PC-3 (cell line): ENCODE data around the gene LTBP1. TPM values are rescaled to one million over a fixed set of nuclear protein-coding genes. Genes with fewer than 3 reads are reported as not detected.

Experiments used
- ATAC-seq: fragments of 200-7000 bp; cut with Tn5 transposase; 2 replicates; pipeline ENCODE4 v1.9.1; 2020; ENCODE audit warnings: mild to moderate bottlenecking, moderate library complexity
- BruUV-seq: library from RNA; stranded (reverse); fragments of 400-500 nt; replicated peaks from 2 replicates; lab custom pipeline; 2021; lab: Mats Ljungman, UMichigan
- CTCF ChIA-PET: fragments of 300-600 bp; sonication (Branson Sonifier 250); formaldehyde crosslinking; loops from one replicate; lab custom pipeline; 2022; ENCODE audit warnings: antibody characterized with exemption; lab: Charles Lee
- POLR2A ChIA-PET: fragments of 300-600 bp; sonication (Branson Sonifier 250); formaldehyde crosslinking; loops from one replicate; lab custom pipeline; 2022; ENCODE audit warnings: antibody characterized with exemption; ENCODE audit not compliant: unreplicated experiment; lab: Charles Lee
- DNase-seq: peaks from one replicate; pipeline ENCODE4 v3.0.0-alpha.2; 2015
- H2AFZ ChIP-seq: fragments of 300-600 bp; sonication (generic); 2 replicates; pipeline ENCODE4 v1.6.0; 2016; ENCODE audit warnings: antibody characterized with exemption, low read length
- H3F3A ChIP-seq: fragments of 300-600 bp; sonication (generic); one replicate; pipeline ENCODE4 v1.6.0; 2017; ENCODE audit warnings: antibody characterized with exemption, low read length, control low read depth, mild to moderate bottlenecking; ENCODE audit not compliant: unreplicated experiment
- H3K27ac ChIP-seq: fragments of 300-600 bp; sonication (generic); 2 replicates; pipeline ENCODE4 v1.5.1; 2016; ENCODE audit warnings: mild to moderate bottlenecking, low read length
- H3K27me3 ChIP-seq: fragments of 300-600 bp; sonication (generic); 2 replicates; pipeline ENCODE4 v1.6.1; 2016; ENCODE audit warnings: low read length, mixed read lengths
- H3K36me3 ChIP-seq: fragments of 300-600 bp; sonication (generic); 2 replicates; pipeline ENCODE4 v1.6.1; 2016; ENCODE audit warnings: low read depth, mixed run types, low read length, mixed read lengths
- H3K4me1 ChIP-seq: fragments of 300-600 bp; sonication (generic); 2 replicates; pipeline ENCODE4 v1.5.1; 2016; ENCODE audit warnings: low read length; ENCODE audit not compliant: insufficient read depth
- H3K4me2 ChIP-seq: fragments of 300-600 bp; sonication (generic); 2 replicates; pipeline ENCODE4 v1.6.0; 2016; ENCODE audit warnings: low read length
- H3K4me3 ChIP-seq: fragments of 300-600 bp; sonication (generic); 2 replicates; pipeline ENCODE4 v1.5.1; 2016; ENCODE audit warnings: mild to moderate bottlenecking, low read length, mixed read lengths
- H3K79me2 ChIP-seq: fragments of 300-600 bp; sonication (generic); 2 replicates; pipeline ENCODE4 v1.6.1; 2017; ENCODE audit warnings: low read length, mixed read lengths
- H3K9ac ChIP-seq: fragments of 300-600 bp; sonication (generic); 2 replicates; pipeline ENCODE4 v1.6.0; 2016; ENCODE audit warnings: mild to moderate bottlenecking, low read length
- H3K9me2 ChIP-seq: fragments of 300-600 bp; sonication (generic); replicated peaks from 2 replicates; pipeline ENCODE4 v1.6.1; 2016; ENCODE audit warnings: mixed run types, low read length, mixed read lengths
- H3K9me3 ChIP-seq: fragments of 300-600 bp; sonication (generic); 2 replicates; pipeline ENCODE4 v1.6.1; 2016; ENCODE audit warnings: low read length, mixed read lengths
- H4K20me1 ChIP-seq: fragments of 300-600 bp; sonication (generic); 2 replicates; pipeline ENCODE4 v1.6.1; 2016; ENCODE audit warnings: low read length, mixed read lengths
- EZH2 ChIP-seq: fragments of 300-600 bp; sonication (generic); IDR thresholded peaks from one replicate; pipeline ENCODE4 v1.6.1; 2017; ENCODE audit warnings: antibody characterized with exemption, mild to moderate bottlenecking, low read length; ENCODE audit not compliant: unreplicated experiment
- EZH2phosphoT487 ChIP-seq: fragments of 300-600 bp; sonication (generic); IDR thresholded peaks from 2 replicates; pipeline ENCODE4 v1.6.1; 2018; ENCODE audit warnings: mild to moderate bottlenecking, antibody characterized with exemption, low read length, borderline replicate concordance
- intact Hi-C: fragments of 100-400 bp; cut with micrococcal nuclease; formaldehyde crosslinking; loops from 2 replicates; pipeline ENCODE4 v1.9.0; 2023
- total RNA-seq: library from RNA; depleted of rRNA; stranded (reverse); fragments of >200 nt; gene quantifications from 2 replicates; pipeline ENCODE4 v1.2.3, GENCODE V29; 2014
- TF ChIP-seq, protein P1 (sequence below): fragments of 300-600 bp; sonication (generic); conservative IDR thresholded peaks from 2 replicates; pipeline ENCODE4 v1.5.1; 2017; ENCODE audit warnings: antibody characterized with exemption, low read depth, mild to moderate bottlenecking, low read length

The LTBP1 gene
- total RNA-seq, 1 experiment from 2014 or later = 45.9 TPM

DNA sequence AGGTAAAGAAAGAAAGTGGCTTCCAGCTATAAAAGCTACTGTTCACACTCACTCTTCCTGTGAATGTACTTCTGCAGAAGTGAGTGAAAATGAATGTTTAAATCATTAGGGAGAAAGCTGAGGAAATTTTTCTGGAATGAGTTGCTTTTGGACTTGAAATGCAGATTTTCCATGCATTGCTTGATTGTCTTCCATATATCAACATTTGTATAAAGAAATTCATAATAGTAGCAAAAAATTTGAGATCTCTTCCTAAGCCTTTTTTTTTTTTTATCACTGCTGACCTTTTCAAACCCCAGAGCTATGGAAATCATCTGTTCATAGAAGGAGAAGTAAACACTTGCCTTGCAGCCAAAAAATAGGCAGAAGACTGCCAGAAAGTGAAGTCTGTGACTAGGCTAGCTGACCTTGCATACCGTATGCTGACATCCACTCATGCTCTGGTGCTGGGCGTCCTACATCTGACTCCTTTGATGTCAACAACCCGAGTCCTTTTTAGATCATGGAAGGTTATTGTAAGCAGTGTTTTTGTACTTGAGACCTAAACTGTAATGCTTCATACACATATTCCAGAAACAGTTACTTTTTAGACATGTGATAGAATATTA is 375.2 kb downstream of the LTBP1 start:
- no peaks in the 10 kb centered on the region for H3K79me2 ChIP-seq
- peaks cover 9% of the 10 kb centered on the region; the same call in 1 of the 2 replicates for H3K4me1 ChIP-seq
- H3K9ac ChIP-seq = no peak overlapping the region
- ChIA-PET POLR2A (interaction anchor here (0.5 kb wide), 1 partner anchor 30 kb away, joined by 5 read pairs; no protein-coding TSS in a partner anchor), CTCF (no interaction called here)
- no peaks in the 10 kb centered on the region for H4K20me1 ChIP-seq
- H3K27me3 ChIP-seq = no peaks in the 10 kb centered on the region
- no peak for ATAC-seq
- no peak overlapping the region for H3K4me2 ChIP-seq
- no peaks in the 10 kb centered on the region for H3K9me3 ChIP-seq
- no peak overlapping the region for H2AFZ ChIP-seq
- H3K9me2 ChIP-seq = no peaks in the 10 kb centered on the region
- DNase-seq = no peak
- no peaks in the 10 kb centered on the region for H3K36me3 ChIP-seq
- H3F3A ChIP-seq = no peaks in the 10 kb centered on the region
- H3K4me3 ChIP-seq = no peak overlapping the region
- no peak overlapping the region for H3K27ac ChIP-seq
- intact Hi-C loops = no loop called here
- TF ChIP-seq, protein P1, sequence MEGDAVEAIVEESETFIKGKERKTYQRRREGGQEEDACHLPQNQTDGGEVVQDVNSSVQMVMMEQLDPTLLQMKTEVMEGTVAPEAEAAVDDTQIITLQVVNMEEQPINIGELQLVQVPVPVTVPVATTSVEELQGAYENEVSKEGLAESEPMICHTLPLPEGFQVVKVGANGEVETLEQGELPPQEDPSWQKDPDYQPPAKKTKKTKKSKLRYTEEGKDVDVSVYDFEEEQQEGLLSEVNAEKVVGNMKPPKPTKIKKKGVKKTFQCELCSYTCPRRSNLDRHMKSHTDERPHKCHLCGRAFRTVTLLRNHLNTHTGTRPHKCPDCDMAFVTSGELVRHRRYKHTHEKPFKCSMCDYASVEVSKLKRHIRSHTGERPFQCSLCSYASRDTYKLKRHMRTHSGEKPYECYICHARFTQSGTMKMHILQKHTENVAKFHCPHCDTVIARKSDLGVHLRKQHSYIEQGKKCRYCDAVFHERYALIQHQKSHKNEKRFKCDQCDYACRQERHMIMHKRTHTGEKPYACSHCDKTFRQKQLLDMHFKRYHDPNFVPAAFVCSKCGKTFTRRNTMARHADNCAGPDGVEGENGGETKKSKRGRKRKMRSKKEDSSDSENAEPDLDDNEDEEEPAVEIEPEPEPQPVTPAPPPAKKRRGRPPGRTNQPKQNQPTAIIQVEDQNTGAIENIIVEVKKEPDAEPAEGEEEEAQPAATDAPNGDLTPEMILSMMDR = no peak
- no peak for TF ChIP-seq EZH2
- TF ChIP-seq EZH2phosphoT487 = no peak
- no TSS peak for BruUV-seq

DNA sequence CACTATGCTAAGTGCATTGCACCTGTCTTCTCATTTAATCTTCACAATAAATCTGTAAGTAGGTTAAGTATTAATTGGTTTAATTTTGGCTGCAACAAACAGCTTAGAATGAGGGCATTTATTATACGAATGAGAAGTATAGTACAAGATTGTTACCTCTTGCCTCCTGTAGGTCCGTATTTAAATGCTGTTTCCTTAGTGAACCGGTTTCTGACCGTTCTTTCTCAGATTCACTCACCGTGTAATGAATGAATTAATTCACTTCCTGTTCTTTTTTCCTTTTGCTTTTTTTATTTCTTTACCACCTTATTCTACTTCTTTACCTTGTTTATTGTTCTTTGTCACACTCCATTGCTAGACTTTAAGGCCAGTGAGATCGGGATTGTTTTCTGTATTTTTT is 375.9 kb downstream of the LTBP1 start:
- no peaks in the 10 kb centered on the region for H3K79me2 ChIP-seq
- intact Hi-C loops = no loop called here
- ChIA-PET CTCF (no interaction called here), POLR2A (interaction anchor here (0.5 kb wide), 1 partner anchor 30 kb away, joined by 5 read pairs; no protein-coding TSS in a partner anchor)
- no peak for TF ChIP-seq EZH2phosphoT487
- TF ChIP-seq, protein P1 = no peak
- H3K4me1 ChIP-seq = peaks cover 9% of the 10 kb centered on the region; the same call in 1 of the 2 replicates
- H3K9me3 ChIP-seq = no peaks in the 10 kb centered on the region
- no TSS peak for BruUV-seq
- no peaks in the 10 kb centered on the region for H3K36me3 ChIP-seq
- no peak overlapping the region for H3K4me3 ChIP-seq
- H4K20me1 ChIP-seq = no peaks in the 10 kb centered on the region
- no peak overlapping the region for H3K9ac ChIP-seq
- no peak overlapping the region for H2AFZ ChIP-seq
- H3K9me2 ChIP-seq = no peaks in the 10 kb centered on the region
- no peak overlapping the region for H3K27ac ChIP-seq
- no peaks in the 10 kb centered on the region for H3K27me3 ChIP-seq
- H3F3A ChIP-seq = no peaks in the 10 kb centered on the region
- no peak overlapping the region for H3K4me2 ChIP-seq
- DNase-seq = no peak
- ATAC-seq = no peak

DNA sequence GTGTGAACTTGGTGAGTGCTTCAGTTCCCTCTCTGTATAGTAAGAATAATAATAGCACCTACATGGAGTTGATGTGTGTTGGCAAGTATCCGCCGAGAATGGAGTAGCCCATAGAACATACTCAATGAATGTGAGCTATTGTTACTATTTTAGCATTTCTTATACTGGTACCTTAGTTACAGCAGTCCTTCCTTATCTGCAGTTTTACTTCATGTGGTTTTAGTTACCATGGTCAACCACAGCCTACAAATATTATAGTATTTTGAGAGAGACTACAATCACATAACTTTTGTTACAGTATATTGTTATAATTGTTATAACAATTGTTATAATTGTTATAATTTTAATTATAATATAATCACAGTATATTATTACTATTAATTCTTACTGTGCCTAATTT is 377.2 kb downstream of the LTBP1 start:
- H3K27ac ChIP-seq = no peak overlapping the region
- intact Hi-C loops = no loop called here
- H3K4me3 ChIP-seq = no peak overlapping the region
- no peaks in the 10 kb centered on the region for H3K9me2 ChIP-seq
- TF ChIP-seq EZH2phosphoT487 = no peak
- no peak for TF ChIP-seq EZH2
- TF ChIP-seq, protein P1 = no peak
- CTCF ChIA-PET = no interaction called here
- ATAC-seq (no peak), DNase-seq (no peak)
- BruUV-seq = no TSS peak
- H3K4me2 ChIP-seq = no peak overlapping the region
- H3K9ac ChIP-seq = no peak overlapping the region
- no peaks in the 10 kb centered on the region for H3K36me3 ChIP-seq
- H3F3A ChIP-seq = no peaks in the 10 kb centered on the region
- no peaks in the 10 kb centered on the region for H3K79me2 ChIP-seq
- H2AFZ ChIP-seq = no peak overlapping the region
- peaks cover 9% of the 10 kb centered on the region; the same call in 1 of the 2 replicates for H3K4me1 ChIP-seq
- POLR2A ChIA-PET = no interaction called here
- no peaks in the 10 kb centered on the region for H3K9me3 ChIP-seq
- H4K20me1 ChIP-seq = no peaks in the 10 kb centered on the region
- H3K27me3 ChIP-seq = no peaks in the 10 kb centered on the region
